IMR-90 (cell line): ENCODE results near the gene LTBP4. TPM values are rescaled to one million over a fixed set of nuclear protein-coding genes. Genes with fewer than 3 reads are reported as not detected.

ENCODE experiments used
- ATAC-seq: fragments of 200-7000 bp; cut with Tn5 transposase; 2 replicates; pipeline ENCODE4 v1.9.1; 2020; ENCODE audit warnings: low read depth, mild to moderate bottlenecking, moderate library complexity
- BruUV-seq: library from RNA; stranded (reverse); fragments of 400-500 nt; replicated peaks from 2 replicates; lab custom pipeline; 2021; lab: Mats Ljungman, UMichigan
- CTCF ChIA-PET: fragments of 300-600 bp; formaldehyde crosslinking; extraction: SDS; loops from one replicate; lab custom pipeline; 2021; ENCODE audit warnings: antibody characterized with exemption; lab: Yijun Ruan, JAX
- POLR2A ChIA-PET: fragments of 300-600 bp; sonication (Branson Sonifier 250); formaldehyde crosslinking; loops from one replicate; lab custom pipeline; 2022; ENCODE audit warnings: antibody characterized with exemption; ENCODE audit not compliant: unreplicated experiment; lab: Charles Lee
- DNase-seq: peaks from one replicate; pipeline ENCODE4 v3.0.0; 2013
- H2AFZ ChIP-seq: replicated peaks from 2 replicates; pipeline ENCODE3; 2013; ENCODE audit warnings: low read length, mild to moderate bottlenecking; ENCODE audit not compliant: poor library complexity
- H2AK5ac ChIP-seq: 2 replicates; pipeline ENCODE4 v1.6.1; 2013; ENCODE audit warnings: low read depth, low read length, inconsistent platforms
- H2AK9ac ChIP-seq: replicated peaks from 2 replicates; pipeline ENCODE3; 2013; ENCODE audit warnings: mild to moderate bottlenecking, low read depth, low read length, moderate library complexity; ENCODE audit not compliant: poor library complexity
- H2BK120ac ChIP-seq: 2 replicates; pipeline ENCODE4 v1.6.1; 2013; ENCODE audit warnings: low read depth, low read length, inconsistent platforms
- H2BK15ac ChIP-seq: 3 replicates; pipeline ENCODE4 v1.6.1; 2013; ENCODE audit warnings: low read depth, low read length, inconsistent platforms
- H2BK20ac ChIP-seq: 2 replicates; pipeline ENCODE4 v1.6.1; 2013; ENCODE audit warnings: low read depth, mild to moderate bottlenecking, inconsistent platforms, low read length, moderate library complexity
- H2BK5ac ChIP-seq: 2 replicates; pipeline ENCODE4 v1.6.1; 2013; ENCODE audit warnings: mild to moderate bottlenecking, low read depth, low read length, inconsistent platforms; ENCODE audit not compliant: poor library complexity, severe bottlenecking
- H3K14ac ChIP-seq: replicated peaks from 2 replicates; pipeline ENCODE4 v1.6.1; 2013; ENCODE audit warnings: low read depth, low read length, inconsistent platforms
- H3K18ac ChIP-seq: 2 replicates; pipeline ENCODE4 v1.6.1; 2013; ENCODE audit warnings: low read depth, low read length, control low read depth
- H3K23ac ChIP-seq: 2 replicates; pipeline ENCODE4 v1.6.1; 2013; ENCODE audit warnings: low read depth, low read length, inconsistent platforms
- H3K27ac ChIP-seq: 2 replicates; pipeline ENCODE4 v1.5.1; 2013; ENCODE audit warnings: mild to moderate bottlenecking, control low read depth, low read length; ENCODE audit not compliant: insufficient read depth
- H3K27me3 ChIP-seq: 2 replicates; pipeline ENCODE4 v1.6.1; 2013; ENCODE audit warnings: low read length; ENCODE audit not compliant: control insufficient read depth, insufficient read depth
- H3K36me3 ChIP-seq: 2 replicates; pipeline ENCODE4 v1.6.1; 2013; ENCODE audit warnings: low read length, mixed read lengths; ENCODE audit not compliant: control insufficient read depth, insufficient read depth
- H3K4ac ChIP-seq: 2 replicates; pipeline ENCODE4 v1.6.1; 2013; ENCODE audit warnings: low read depth, low read length, inconsistent platforms
- H3K4me1 ChIP-seq: 2 replicates; pipeline ENCODE4 v1.6.1; 2013; ENCODE audit warnings: low read length, mixed read lengths; ENCODE audit not compliant: control insufficient read depth, insufficient read depth
- H3K4me2 ChIP-seq: 2 replicates; pipeline ENCODE4 v1.6.1; 2013; ENCODE audit warnings: low read depth, mild to moderate bottlenecking, control low read depth, low read length, moderate library complexity
- H3K4me3 ChIP-seq: 2 replicates; pipeline ENCODE4 v1.5.1; 2013; ENCODE audit warnings: low read depth, mild to moderate bottlenecking, control low read depth, low read length, moderate library complexity; ENCODE audit not compliant: insufficient read depth
- H3K56ac ChIP-seq: 2 replicates; pipeline ENCODE4 v1.6.1; 2013; ENCODE audit warnings: low read length, inconsistent platforms; ENCODE audit not compliant: insufficient read depth; ENCODE audit errors: extremely low read depth
- H3K79me1 ChIP-seq, 2 experiments: 2 replicates each; pipeline ENCODE4 v1.6.1; 2013; ENCODE audit warnings: low read length in 2 of 2, inconsistent platforms in 1 of 2, low read depth in 1 of 2
- H3K9ac ChIP-seq: 2 replicates; pipeline ENCODE4 v1.6.1; 2013; ENCODE audit warnings: low read depth, low read length, control low read depth
- H3K9me1 ChIP-seq: 2 replicates; pipeline ENCODE4 v1.6.1; 2013; ENCODE audit warnings: low read length, inconsistent platforms; ENCODE audit not compliant: insufficient read depth
- H3K9me3 ChIP-seq: 2 replicates; pipeline ENCODE4 v1.6.1; 2013; ENCODE audit warnings: low read length; ENCODE audit not compliant: control insufficient read depth, insufficient read depth
- H4K20me1 ChIP-seq: 2 replicates; pipeline ENCODE4 v1.6.1; 2013; ENCODE audit warnings: low read length, inconsistent platforms; ENCODE audit not compliant: insufficient read depth
- H4K5ac ChIP-seq: 2 replicates; pipeline ENCODE4 v1.6.1; 2013; ENCODE audit warnings: mild to moderate bottlenecking, low read depth, low read length, control low read depth
- H4K8ac ChIP-seq, 2 experiments: 2 replicates each; pipeline ENCODE4 v1.6.1; 2013; ENCODE audit warnings: low read depth in 2 of 2, low read length in 2 of 2, control low read depth in 1 of 2, inconsistent platforms in 1 of 2
- H4K91ac ChIP-seq: 2 replicates; pipeline ENCODE4 v1.6.1; 2013; ENCODE audit warnings: low read depth, low read length, inconsistent platforms; ENCODE audit not compliant: insufficient read depth
- MAZ ChIP-seq: IDR thresholded peaks from 2 replicates; pipeline ENCODE4 v1.6.1; 2012; ENCODE audit warnings: low read depth, mild to moderate bottlenecking, low read length, improper control_type of control experiment, moderate library complexity, borderline replicate concordance
- POLR2A ChIP-seq: IDR thresholded peaks from 2 replicates; pipeline ENCODE4 v1.6.1; 2012; ENCODE audit warnings: mild to moderate bottlenecking, low read depth, low read length
- RAD21 ChIP-seq: IDR thresholded peaks from 2 replicates; pipeline ENCODE4 v1.6.1; 2012; ENCODE audit warnings: low read length, improper control_type of control experiment
- WGBS, 2 experiments: methylation state at CpG; one replicate each; pipeline versions ENCODE4 v1.1.5 to v1.1.7; 2013; ENCODE audit warnings: missing lambda C conversion rate in 2 of 2; ENCODE audit not compliant: insufficient read length in 1 of 2; ENCODE audit errors: extremely low coverage in 2 of 2; 5-methylcytosine and 5-hydroxymethylcytosine counted together
- dilution Hi-C: fragments of 300-500 bp; cut with HindIII; formaldehyde crosslinking; loops from one replicate; pipeline ENCODE4 v1.14.3; 2018; ENCODE audit warnings: low sequenced_read_pairs; ENCODE audit not compliant: unreplicated experiment
- in situ Hi-C: fragments of 300-500 bp; cut with MboI; formaldehyde crosslinking; loops from 3 replicates; pipeline ENCODE4 v1.14.3; 2019; ENCODE audit warnings: low sequenced_read_pairs, inconsistent platforms, mixed read lengths
- intact Hi-C: fragments of 100-400 bp; cut with micrococcal nuclease; formaldehyde crosslinking; loops from 2 replicates; pipeline ENCODE4 v1.10.0; 2022
- polyA plus RNA-seq, 3 experiments: library from polyadenylated mRNA; depleted of rRNA; stranded (reverse); fragments of >200 nt; gene quantifications; 2 replicates each; pipeline ENCODE4 v1.2.3, GENCODE V29; 2012; ENCODE audit warnings: low replicate concordance in 1 of 3
- total RNA-seq: library from RNA; depleted of rRNA; stranded (reverse); fragments of >200 nt; gene quantifications from 2 replicates; pipeline ENCODE4 v1.2.3, GENCODE V29; 2012

The LTBP4 gene
- total and polyA plus RNA-seq, 2 of the 4 experiments (the other 2 are of a cell fraction) = 14.7 to 70.3 TPM

DNA sequence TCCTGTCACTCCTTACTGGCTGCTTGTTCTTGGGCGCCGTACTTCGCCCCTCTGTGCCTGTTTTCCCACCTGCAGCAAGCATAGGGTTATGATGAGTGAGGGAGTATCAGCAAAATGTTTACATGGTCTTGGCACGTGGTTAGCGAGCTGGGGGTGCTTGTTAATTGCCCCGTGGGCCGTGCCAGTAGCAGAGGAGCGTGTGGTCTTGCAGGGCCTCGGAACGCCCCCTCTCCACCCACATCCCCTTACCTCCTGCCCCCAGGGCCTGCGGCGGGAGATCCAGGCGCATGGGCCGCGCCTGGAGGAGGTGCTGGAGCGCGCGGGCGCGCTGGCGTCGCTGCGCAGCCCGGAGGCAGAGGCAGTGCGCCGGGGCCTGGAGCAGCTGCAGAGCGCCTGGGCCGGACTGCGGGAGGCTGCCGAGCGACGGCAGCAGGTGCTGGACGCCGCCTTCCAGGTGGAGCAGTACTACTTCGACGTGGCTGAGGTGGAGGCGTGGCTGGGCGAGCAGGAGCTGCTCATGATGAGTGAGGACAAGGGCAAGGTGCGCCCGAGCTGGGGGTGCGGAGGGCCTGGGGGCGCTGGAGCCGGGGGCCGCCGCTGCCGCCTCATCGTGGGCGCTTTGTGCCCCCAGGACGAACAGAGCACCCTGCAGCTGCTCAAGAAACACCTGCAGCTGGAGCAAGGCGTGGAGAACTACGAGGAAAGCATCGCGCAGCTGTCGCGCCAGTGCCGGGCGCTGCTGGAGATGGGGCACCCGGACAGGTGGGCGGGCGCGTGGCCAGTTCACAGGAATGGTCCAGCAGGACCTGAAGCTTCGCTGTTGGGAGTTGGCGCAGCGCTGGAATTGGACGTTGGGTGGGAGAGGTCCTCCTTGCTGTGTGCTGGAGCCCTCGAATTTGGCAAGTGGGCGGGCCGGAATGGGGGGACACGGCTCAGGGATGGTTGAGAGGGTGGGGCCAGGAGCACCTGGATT, 47.0 kb upstream of the LTBP4 start:
- peak overlapping the region; percentile 51 for H2AFZ ChIP-seq
- H3K4me1 ChIP-seq = no peaks in the 10 kb centered on the region
- intact Hi-C loops (no loop called here), dilution Hi-C loops (no loop called here), in situ Hi-C loops (no loop called here)
- H3K27me3 ChIP-seq = peaks cover 52% of the 10 kb centered on the region
- H3K4ac ChIP-seq = no peak overlapping the region
- no peaks in the 10 kb centered on the region for H4K20me1 ChIP-seq
- H3K9me3 ChIP-seq = no peaks in the 10 kb centered on the region; the same call in 1 of the 2 replicates
- no peak overlapping the region for H2BK15ac ChIP-seq
- H3K4me2 ChIP-seq = no peak overlapping the region
- no peak overlapping the region for H3K9ac ChIP-seq
- H4K91ac ChIP-seq = no peak overlapping the region
- no peak overlapping the region for H4K8ac ChIP-seq
- H2BK5ac ChIP-seq = no peak overlapping the region
- H3K14ac ChIP-seq = no peak overlapping the region
- H3K36me3 ChIP-seq = no peaks in the 10 kb centered on the region
- no peaks in the 10 kb centered on the region for H3K79me1 ChIP-seq
- POLR2A ChIA-PET = no interaction called here
- H3K56ac ChIP-seq = no peak overlapping the region
- CTCF ChIA-PET = interaction anchor here (0.7 to 1.5 kb wide), 2 partner anchors 13 to 80 kb away, joined by 3 read pairs; no protein-coding TSS in a partner anchor
- BruUV-seq = no TSS peak
- TF ChIP-seq POLR2A (no peak), MAZ (no peak), RAD21 (no peak)
- no peak overlapping the region for H2AK9ac ChIP-seq
- no peak overlapping the region for H2BK120ac ChIP-seq
- H3K23ac ChIP-seq = no peak overlapping the region
- no peaks in the 10 kb centered on the region for H3K9me1 ChIP-seq
- no peak for DNase-seq
- no peak overlapping the region for H3K18ac ChIP-seq
- 11% methylated on average over 40 of the region's 69 CpGs; no CpG with 5 or more reads in 1 of the 2 experiments for WGBS, 2 experiments
- no peak overlapping the region for H2AK5ac ChIP-seq
- H3K27ac ChIP-seq = no peak overlapping the region
- H3K4me3 ChIP-seq = no peak overlapping the region
- no peak for ATAC-seq
- H2BK20ac ChIP-seq = no peak overlapping the region
- H4K5ac ChIP-seq = no peak overlapping the region
